HepG2 (cell line): ENCODE measurements around the gene ALOX12. TPM values are rescaled to one million over a fixed set of nuclear protein-coding genes. Genes with fewer than 3 reads are reported as not detected.

Source experiments
- ATAC-seq: fragments of 200-7000 bp; cut with Tn5 transposase; 3 replicates; pipeline ENCODE4 v1.9.1; 2020; ENCODE audit warnings: mild to moderate bottlenecking, moderate library complexity
- BruUV-seq: library from RNA; stranded (reverse); fragments of 400-500 nt; replicated peaks from 2 replicates; lab custom pipeline; 2021; lab: Mats Ljungman, UMichigan
- CTCF ChIA-PET: fragments of 300-600 bp; formaldehyde crosslinking; extraction: SDS; loops from one replicate; lab custom pipeline; 2021; ENCODE audit warnings: low total read pairs, inconsistent platforms, low intra/inter-chr PET ratio; lab: Yijun Ruan, JAX
- POLR2A ChIA-PET: fragments of 350-600 bp; sonication (Branson Sonifier 250); formaldehyde crosslinking; loops from one replicate; lab custom pipeline; 2020; ENCODE audit warnings: antibody characterized with exemption, inconsistent platforms; lab: Yijun Ruan, JAX
- DNase-seq: peaks from one replicate; pipeline ENCODE4 v3.0.0-alpha.2; 2015; ENCODE audit warnings: low spot score
- FAIRE-seq: peaks from 3 replicates; lab custom pipeline; 2011; peaks lifted over from hg19 to GRCh38; lab: Jason Lieb, UNC
- H2AFZ ChIP-seq: one replicate; pipeline ENCODE4 v1.6.1; 2011; ENCODE audit warnings: low read length, inconsistent platforms
- H3K27ac ChIP-seq: fragments of 300-600 bp; 3 replicates; pipeline ENCODE4 v1.8.0; 2011; ENCODE audit warnings: mixed run types, mild to moderate bottlenecking, mixed read lengths, low read length, inconsistent platforms; ENCODE audit not compliant: insufficient read depth; ENCODE audit errors: extremely low read length
- H3K27me3 ChIP-seq, 2 experiments: fragments of 200-600 bp in 1 of 2; 2 replicates in 1 of 2; 3 replicates in 1 of 2; pipeline versions ENCODE4 v1.6.0 to v1.8.0; 2011; ENCODE audit warnings: low read length in 2 of 2, mild to moderate bottlenecking in 2 of 2, moderate library complexity in 2 of 2, inconsistent platforms in 1 of 2; ENCODE audit not compliant: insufficient read depth in 2 of 2, control insufficient read depth in 1 of 2
- H3K36me3 ChIP-seq, 2 experiments: fragments of 200-600 bp in 1 of 2; replicated peaks in 1 of 2; 2 replicates in 1 of 2; 3 replicates in 1 of 2; pipeline versions ENCODE4 v1.5.1 to v1.8.0; 2011; ENCODE audit warnings: low read length in 2 of 2, inconsistent platforms in 1 of 2; ENCODE audit not compliant: insufficient read depth in 2 of 2, control insufficient read depth in 1 of 2
- H3K4me1 ChIP-seq: 2 replicates; pipeline ENCODE4 v1.5.1; 2012; ENCODE audit warnings: low read length, inconsistent platforms; ENCODE audit not compliant: insufficient read depth
- H3K4me2 ChIP-seq: 2 replicates; pipeline ENCODE4 v1.6.0; 2011; ENCODE audit warnings: low read depth, low read length, inconsistent platforms
- H3K4me3 ChIP-seq, 3 experiments: fragments of 200-600 bp in 1 of 3; sonication (generic), shearing (Covaris generic) in 1 of 3; replicated peaks in 1 of 3; 2 replicates each; pipeline ENCODE4 v1.5.1; 2011 to 2016; ENCODE audit warnings: low read length in 3 of 3, inconsistent platforms in 2 of 3, low read depth in 2 of 3, mild to moderate bottlenecking in 2 of 3, control low read depth in 1 of 3, mixed read lengths in 1 of 3; ENCODE audit not compliant: insufficient read depth in 1 of 3
- H3K79me2 ChIP-seq: one replicate; pipeline ENCODE4 v1.6.1; 2011; ENCODE audit warnings: low read length, inconsistent platforms; ENCODE audit not compliant: insufficient read depth
- H3K9ac ChIP-seq: 2 replicates; pipeline ENCODE4 v1.6.0; 2011; ENCODE audit warnings: mild to moderate bottlenecking, low read depth, low read length, inconsistent platforms; ENCODE audit not compliant: insufficient read depth
- H3K9me3 ChIP-seq: 2 replicates; pipeline ENCODE4 v1.5.1; 2012; ENCODE audit warnings: mild to moderate bottlenecking, low read length
- H4K20me1 ChIP-seq: 2 replicates; pipeline ENCODE4 v1.6.0; 2011; ENCODE audit warnings: inconsistent platforms, mild to moderate bottlenecking, low read length, moderate library complexity; ENCODE audit not compliant: insufficient read depth
- CHD4 ChIP-seq: fragments of 200-600 bp; sonication (generic); IDR thresholded peaks from 2 replicates; pipeline ENCODE4 v1.7.0; 2017; ENCODE audit warnings: mild to moderate bottlenecking, low read length, borderline replicate concordance
- EP300 ChIP-seq, 3 experiments: sonication (generic) in 1 of 3; formaldehyde crosslinking in 1 of 3; IDR thresholded peaks; 2 replicates each; pipeline versions ENCODE4 v1.5.1 to v1.6.1; 2011 to 2020; ENCODE audit warnings: low read depth in 2 of 3, low read length in 2 of 3, borderline replicate concordance in 1 of 3, improper control_type of control experiment in 1 of 3, mild to moderate bottlenecking in 1 of 3, missing genetic modification reagents in 1 of 3, moderate library complexity in 1 of 3
- FOXP1 ChIP-seq, 2 experiments: fragments of 450-650 bp in 1 of 2; IDR thresholded peaks; 2 replicates each; pipeline ENCODE4 v1.6.1; 2017 to 2018; ENCODE audit warnings: antibody characterized with exemption in 1 of 2
- IKZF4 ChIP-seq: sonication (generic); formaldehyde crosslinking; IDR thresholded peaks from 2 replicates; pipeline ENCODE4 v1.5.1; 2020; ENCODE audit warnings: borderline replicate concordance, mild to moderate bottlenecking, low read depth, missing genetic modification reagents; ENCODE audit errors: not compliant biosample characterization
- JUN ChIP-seq: sonication (generic); formaldehyde crosslinking; IDR thresholded peaks from 2 replicates; pipeline ENCODE4 v1.4.0; 2020; ENCODE audit warnings: mild to moderate bottlenecking, missing genetic modification reagents
- ZFP41 ChIP-seq: sonication (generic); formaldehyde crosslinking; IDR thresholded peaks from 2 replicates; pipeline ENCODE4 v1.4.0; 2020; ENCODE audit warnings: mild to moderate bottlenecking, missing genetic modification reagents, borderline replicate concordance
- ZNF687 ChIP-seq: sonication (generic); formaldehyde crosslinking; IDR thresholded peaks from 2 replicates; pipeline ENCODE4 v1.5.1; 2020; ENCODE audit warnings: mild to moderate bottlenecking, missing genetic modification reagents, moderate library complexity
- ZNF709 ChIP-seq: sonication (generic); formaldehyde crosslinking; IDR thresholded peaks from 2 replicates; pipeline ENCODE4 v1.5.0; 2020; ENCODE audit warnings: mild to moderate bottlenecking, missing genetic modification reagents
- WGBS: methylation state at CpG from one replicate; pipeline ENCODE4 v1.1.6; 2017; ENCODE audit warnings: low lambda C conversion rate; 5-methylcytosine and 5-hydroxymethylcytosine counted together
- in situ Hi-C: cut with HindIII; loops from 2 replicates; pipeline ENCODE4 v1.10.0; 2017; ENCODE audit warnings: low pct_unique_long_range_greater_than_20kb; ENCODE audit not compliant: extremely low pct_ligation_motif_present
- intact Hi-C: fragments of 100-400 bp; cut with micrococcal nuclease; formaldehyde crosslinking; loops from one replicate; pipeline ENCODE4 v1.10.0; 2022; ENCODE audit not compliant: unreplicated experiment
- polyA plus RNA-seq, 8 experiments: library from polyadenylated mRNA; depleted of rRNA in 3 of 8; stranded (reverse) in 7 of 8; unstranded in 1 of 8; fragments of >200 nt; fragmentation: Illumina TruSeq in 4 of 8; extraction: Trizol in 4 of 8; gene quantifications; 2 replicates each; pipeline versions ENCODE4 v1.2.1 to v1.2.3, GENCODE V29; 2011 to 2016; ENCODE audit warnings: low read depth in 4 of 8, missing spikeins in 1 of 8, mixed read lengths in 1 of 8; ENCODE audit not compliant: insufficient read depth in 1 of 8
- total RNA-seq, 5 experiments: library from RNA; depleted of rRNA; stranded (reverse); fragments of >200 nt; fragmentation: Illumina TruSeq; extraction: Trizol; gene quantifications; 2 replicates each; pipeline ENCODE4 v1.2.3, GENCODE V29; 2016; ENCODE audit warnings: low read depth in 1 of 5
- TF ChIP-seq, protein P1 (sequence below): sonication (generic); formaldehyde crosslinking; IDR thresholded peaks from 2 replicates; pipeline ENCODE4 v1.4.0; 2020; ENCODE audit warnings: missing genetic modification reagents

Gene ALOX12
- total and polyA plus RNA-seq, 2 of the 13 experiments (the other 11 are each of a cell fraction or from before 2014, with no cell fraction given), result not detected

GRCh38 chr17:7011415-7011814 is 15.6 kb downstream of the ALOX12 start:
- Histone ChIP-seq H3K27ac (peak overlapping the region; percentile 98), H3K79me2 (peaks cover 47% of the 10 kb centered on the region), H3K9ac (peak overlapping the region; percentile 98), H3K4me2 (peak overlapping the region; percentile 100), H3K9me3 (no peaks in the 10 kb centered on the region), H3K36me3 (peaks cover 3 to 15% of the 10 kb centered on the region in 2 experiments; a peak in 3 of 5 replicates), H3K4me3 (peak overlapping the region; percentile 83 to 97 (median 84)), H3K4me1 (peaks cover 40% of the 10 kb centered on the region), H4K20me1 (no peaks in the 10 kb centered on the region), H2AFZ (no peak overlapping the region), H3K27me3 (no peaks in the 10 kb centered on the region; a peak in 1 of 5 replicates)
- no peak for DNase-seq
- ChIA-PET POLR2A (interaction anchor here (2.1 kb wide), 1 partner anchor 24 kb away, joined by 18 read pairs; the partner anchor contains the start of gene SLC16A13), CTCF (no interaction called here)
- WGBS, result 31% methylated on average over 14 of the region's 14 CpGs
- no peak for ATAC-seq
- TF ChIP-seq ZNF709 (CRISPR knock-in tag), result peak; percentile 6; the same call in 1 of the 2 replicates
- TF ChIP-seq IKZF4, result no peak
- TF ChIP-seq, protein P1, sequence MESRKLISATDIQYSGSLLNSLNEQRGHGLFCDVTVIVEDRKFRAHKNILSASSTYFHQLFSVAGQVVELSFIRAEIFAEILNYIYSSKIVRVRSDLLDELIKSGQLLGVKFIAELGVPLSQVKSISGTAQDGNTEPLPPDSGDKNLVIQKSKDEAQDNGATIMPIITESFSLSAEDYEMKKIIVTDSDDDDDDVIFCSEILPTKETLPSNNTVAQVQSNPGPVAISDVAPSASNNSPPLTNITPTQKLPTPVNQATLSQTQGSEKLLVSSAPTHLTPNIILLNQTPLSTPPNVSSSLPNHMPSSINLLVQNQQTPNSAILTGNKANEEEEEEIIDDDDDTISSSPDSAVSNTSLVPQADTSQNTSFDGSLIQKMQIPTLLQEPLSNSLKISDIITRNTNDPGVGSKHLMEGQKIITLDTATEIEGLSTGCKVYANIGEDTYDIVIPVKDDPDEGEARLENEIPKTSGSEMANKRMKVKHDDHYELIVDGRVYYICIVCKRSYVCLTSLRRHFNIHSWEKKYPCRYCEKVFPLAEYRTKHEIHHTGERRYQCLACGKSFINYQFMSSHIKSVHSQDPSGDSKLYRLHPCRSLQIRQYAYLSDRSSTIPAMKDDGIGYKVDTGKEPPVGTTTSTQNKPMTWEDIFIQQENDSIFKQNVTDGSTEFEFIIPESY (CRISPR knock-in tag), result peak; percentile 84
- TF ChIP-seq CHD4, result peak; percentile 86; the same call in 1 of the 2 replicates
- in situ Hi-C loops, result loop anchor here (10.0 kb wide), 1 partner anchor 347 kb away; no protein-coding TSS in a partner anchor
- BruUV-seq, result no TSS peak
- intact Hi-C loops, result loop anchor here (5.0 kb wide), 1 partner anchor 359 kb away; the partner anchor contains the start of genes C17orf100 and MED31
- no peak for FAIRE-seq

DNA sequence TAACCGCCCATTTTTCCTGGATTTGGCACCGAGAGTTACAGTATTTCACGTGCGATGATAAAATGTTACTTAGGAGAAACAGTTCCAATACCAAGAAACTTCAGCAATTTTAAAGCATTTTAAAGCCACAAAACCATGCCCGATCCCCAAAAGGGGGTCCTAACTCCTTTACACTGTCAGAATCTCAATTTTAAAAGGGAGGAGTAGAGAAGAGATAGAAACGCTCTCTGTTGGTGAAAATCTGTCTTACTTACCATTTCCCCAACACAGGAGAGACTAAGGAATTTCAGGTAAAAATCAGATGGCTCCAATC is 16.0 kb downstream of the ALOX12 start:
- peaks cover 40% of the 10 kb centered on the region for H3K4me1 ChIP-seq
- ChIA-PET CTCF (no interaction called here), POLR2A (interaction anchor here (0.6 to 2.1 kb wide), 11 partner anchors 9 to 1525 kb away, joined by 3 to 18 read pairs (median 4); partner anchors contain the start of genes DERL2, DVL2, MIS12 and SLC13A5)
- H3K27ac ChIP-seq, result peak overlapping the region; percentile 98
- H3K4me2 ChIP-seq, result peak overlapping the region; percentile 100
- peak overlapping the region; percentile 83 to 97 (median 84) for H3K4me3 ChIP-seq
- H2AFZ ChIP-seq, result peak overlapping the region; percentile 35
- H3K9me3 ChIP-seq, result no peaks in the 10 kb centered on the region
- H3K36me3 ChIP-seq, result peaks cover 3 to 10% of the 10 kb centered on the region in 2 experiments; a peak in 3 of 5 replicates
- BruUV-seq, result TSS peak; percentile 78
- no peaks in the 10 kb centered on the region; a peak in 1 of 5 replicates for H3K27me3 ChIP-seq
- no peak for DNase-seq
- H3K79me2 ChIP-seq, result peaks cover 47% of the 10 kb centered on the region
- no peak for FAIRE-seq
- intact Hi-C loops (loop anchor here (5.0 kb wide), 1 partner anchor 360 kb away; the partner anchor contains the start of genes C17orf100 and MED31), in situ Hi-C loops (loop anchor here (10.0 kb wide), 1 partner anchor 347 kb away; no protein-coding TSS in a partner anchor)
- H3K9ac ChIP-seq, result peak overlapping the region; percentile 98
- ATAC-seq, result no peak
- WGBS, result under 1% methylated on average over 6 of the region's 6 CpGs
- H4K20me1 ChIP-seq, result no peaks in the 10 kb centered on the region
- no peak for TF ChIP-seq ZFP41 (CRISPR knock-in tag)
- TF ChIP-seq ZNF687 (CRISPR knock-in tag), result no peak
- TF ChIP-seq CHD4, result peak; percentile 66; the same call in 1 of the 2 replicates
- no peak for TF ChIP-seq FOXP1 (IDR thresholded peaks at IDR 0.05)
- TF ChIP-seq FOXP1 (CRISPR knock-in tag; IDR thresholded peaks at IDR 0.05), result no peak
- TF ChIP-seq EP300 (IDR thresholded peaks at IDR 0.05; ENCODE audit: low read depth in 2 of 2, low read length in 2 of 2), result peak in 1 of 2 experiments; percentile 1; a peak in 1 of 4 replicates
- no peak for TF ChIP-seq EP300 (CRISPR knock-in tag; IDR thresholded peaks at IDR 0.05; ENCODE audit: borderline replicate concordance)
- TF ChIP-seq JUN (CRISPR knock-in tag), result no peak
